Thyroid gland (tissue), 4 donors: ENCODE results near the gene JUP. TPM values are rescaled to one million over a fixed set of nuclear protein-coding genes. Genes with fewer than 3 reads are reported as not detected.

ENCODE experiments used
- DNase-seq, 2 donors: peaks; one replicate each; pipeline ENCODE4 v3.0.0-alpha.2; 2019
- H3K27ac ChIP-seq, 3 donors: fragments of 200-600 bp; sonication (generic); 1 replicate in 2 of 3; 2 replicates in 1 of 3; pipeline ENCODE4 v1.5.1; 2016 to 2019; ENCODE audit warnings: mild to moderate bottlenecking in 1 of 3, moderate library complexity in 1 of 3
- H3K27me3 ChIP-seq: fragments of 200-600 bp; sonication (generic); one replicate; pipeline ENCODE4 v1.5.1; 2019
- H3K36me3 ChIP-seq, 2 donors: fragments of 200-600 bp; sonication (generic); one replicate each; pipeline ENCODE4 v1.5.1; 2016 to 2019
- H3K4me1 ChIP-seq, 2 donors: fragments of 200-600 bp; sonication (generic); one replicate each; pipeline ENCODE4 v1.5.1; 2017 to 2019
- H3K4me3 ChIP-seq, 3 donors: fragments of 200-600 bp; sonication (generic); replicated peaks in 1 of 3; 1 replicate in 2 of 3; 2 replicates in 1 of 3; pipeline ENCODE4 v1.5.1; 2016; ENCODE audit warnings: mild to moderate bottlenecking in 1 of 3
- H3K9me3 ChIP-seq: fragments of 200-600 bp; sonication (generic); one replicate; pipeline ENCODE4 v1.5.1; 2017
- POLR2A ChIP-seq, 2 donors: fragments of 450-650 bp; IDR thresholded peaks; one replicate each; pipeline ENCODE4 v1.6.1; 2017; ENCODE audit warnings: antibody characterized with exemption in 2 of 2, mild to moderate bottlenecking in 2 of 2, moderate library complexity in 1 of 2
- WGBS, 2 donors: methylation state at CpG; one replicate each; pipeline ENCODE4 v1.1.5; 2017; 5-methylcytosine and 5-hydroxymethylcytosine counted together
- intact Hi-C: fragments of 100-400 bp; cut with DNase I; formaldehyde crosslinking; loops from one replicate; pipeline ENCODE4 v1.15.1; 2023
- total RNA-seq, 4 donors: library from RNA; depleted of rRNA; stranded (reverse); fragments of >200 nt; gene quantifications; one replicate each; pipeline ENCODE4 v1.2.3, GENCODE V29; 2016
- TF ChIP-seq, protein P1 (sequence below), 6 experiments: fragments of 200-600 bp in 3 of 6; fragments of 450-650 bp in 3 of 6; sonication (generic) in 3 of 6; IDR thresholded peaks; one replicate each; pipeline ENCODE4 v1.5.1; 2016 to 2019; ENCODE audit warnings: antibody characterized with exemption in 6 of 6, mild to moderate bottlenecking in 2 of 6, inconsistent platforms in 1 of 6, moderate library complexity in 1 of 6

The JUP gene
- total RNA-seq, 4 donors from 2014 or later: 127 to 356 (median 250) TPM

DNA sequence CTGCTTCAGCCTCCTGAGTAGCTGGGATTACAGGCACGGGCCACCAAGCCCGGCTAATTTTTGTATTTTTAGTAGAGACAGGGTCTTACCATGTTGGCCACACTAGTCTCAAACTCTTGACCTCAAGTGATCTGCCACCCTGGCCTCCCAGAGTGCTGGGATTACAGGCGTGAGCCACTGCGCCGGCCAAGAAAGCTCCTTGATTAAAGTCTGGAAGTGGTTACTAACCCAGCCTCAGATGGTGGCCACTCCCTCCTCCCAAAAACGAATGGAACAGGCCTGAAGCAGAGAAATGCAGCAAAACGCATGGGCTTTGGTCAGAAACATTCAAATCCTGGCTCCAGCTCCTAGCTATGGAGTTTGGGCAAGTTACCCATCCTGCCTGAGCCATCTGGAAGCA is 37.6 kb upstream of the JUP start:
- TF ChIP-seq, protein P1, sequence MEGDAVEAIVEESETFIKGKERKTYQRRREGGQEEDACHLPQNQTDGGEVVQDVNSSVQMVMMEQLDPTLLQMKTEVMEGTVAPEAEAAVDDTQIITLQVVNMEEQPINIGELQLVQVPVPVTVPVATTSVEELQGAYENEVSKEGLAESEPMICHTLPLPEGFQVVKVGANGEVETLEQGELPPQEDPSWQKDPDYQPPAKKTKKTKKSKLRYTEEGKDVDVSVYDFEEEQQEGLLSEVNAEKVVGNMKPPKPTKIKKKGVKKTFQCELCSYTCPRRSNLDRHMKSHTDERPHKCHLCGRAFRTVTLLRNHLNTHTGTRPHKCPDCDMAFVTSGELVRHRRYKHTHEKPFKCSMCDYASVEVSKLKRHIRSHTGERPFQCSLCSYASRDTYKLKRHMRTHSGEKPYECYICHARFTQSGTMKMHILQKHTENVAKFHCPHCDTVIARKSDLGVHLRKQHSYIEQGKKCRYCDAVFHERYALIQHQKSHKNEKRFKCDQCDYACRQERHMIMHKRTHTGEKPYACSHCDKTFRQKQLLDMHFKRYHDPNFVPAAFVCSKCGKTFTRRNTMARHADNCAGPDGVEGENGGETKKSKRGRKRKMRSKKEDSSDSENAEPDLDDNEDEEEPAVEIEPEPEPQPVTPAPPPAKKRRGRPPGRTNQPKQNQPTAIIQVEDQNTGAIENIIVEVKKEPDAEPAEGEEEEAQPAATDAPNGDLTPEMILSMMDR (IDR thresholded peaks at IDR 0.05): no peak
- TF ChIP-seq POLR2A (IDR thresholded peaks at IDR 0.05): no peak
- Histone ChIP-seq H3K4me3 (no peak overlapping the region), H3K4me1 (no peaks in the 10 kb centered on the region), H3K36me3 (peaks cover 28 to 30% of the 10 kb centered on the region in 2 donors), H3K27ac (no peak overlapping the region), H3K27me3 (no peaks in the 10 kb centered on the region), H3K9me3 (no peaks in the 10 kb centered on the region)
- 52 to 53% methylated on average over 6 of the region's 7 CpGs for WGBS, 2 donors
- DNase-seq: peak; percentile 15 to 33
- intact Hi-C loops: no loop called here

DNA sequence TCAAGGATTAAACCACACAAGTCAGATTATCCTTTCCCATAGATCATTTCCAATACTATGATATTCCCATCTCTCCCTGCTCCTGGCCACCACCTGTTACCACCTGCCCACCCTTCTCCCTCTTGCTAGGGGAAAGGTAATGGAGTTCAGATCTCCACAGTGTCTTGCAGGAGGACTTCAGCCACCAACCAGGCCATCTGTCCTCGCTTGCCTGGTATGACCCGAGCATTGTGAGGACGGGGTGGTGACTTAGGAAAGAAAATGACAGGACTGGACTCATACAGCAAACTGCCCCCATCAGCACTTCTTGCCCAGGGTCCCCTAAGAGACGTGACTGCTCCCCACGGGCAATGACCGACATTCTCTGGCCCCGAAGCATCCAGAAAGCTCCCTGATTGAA is 37.1 kb upstream of the JUP start:
- H3K27ac ChIP-seq: no peak overlapping the region
- intact Hi-C loops: no loop called here
- no peaks in the 10 kb centered on the region for H3K27me3 ChIP-seq
- no peaks in the 10 kb centered on the region for H3K9me3 ChIP-seq
- 89 to 95% methylated on average over 7 of the region's 7 CpGs for WGBS, 2 donors
- H3K4me3 ChIP-seq: no peak overlapping the region
- no peaks in the 10 kb centered on the region for H3K4me1 ChIP-seq
- no peak for TF ChIP-seq POLR2A (IDR thresholded peaks at IDR 0.05)
- TF ChIP-seq, protein P1 (IDR thresholded peaks at IDR 0.05): no peak
- H3K36me3 ChIP-seq: peaks cover 25 to 27% of the 10 kb centered on the region in 2 donors
- no peak for DNase-seq

DNA sequence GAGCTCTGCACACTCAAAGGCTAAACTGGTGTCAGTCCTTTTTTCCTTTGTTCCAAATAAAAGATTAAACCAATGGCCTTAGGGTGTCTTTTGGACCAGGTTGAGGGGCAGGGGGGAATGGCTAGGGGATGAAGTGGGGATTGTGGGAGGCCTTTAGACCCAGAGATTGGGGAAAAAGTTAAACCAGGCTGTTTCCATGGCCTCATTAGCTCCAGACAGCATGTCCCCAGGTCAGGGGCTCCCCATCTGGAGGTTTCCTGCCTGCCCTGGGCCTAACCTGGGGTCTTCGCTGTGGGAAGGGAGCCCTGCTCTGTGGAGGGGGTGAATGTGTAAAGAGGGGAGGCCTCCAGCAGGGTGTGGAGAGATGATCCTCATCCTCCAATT is 36.6 kb upstream of the JUP start:
- Histone ChIP-seq H3K9me3 (no peaks in the 10 kb centered on the region), H3K27me3 (no peaks in the 10 kb centered on the region), H3K4me1 (no peaks in the 10 kb centered on the region), H3K27ac (no peak overlapping the region), H3K36me3 (peaks cover 23 to 24% of the 10 kb centered on the region in 2 donors), H3K4me3 (no peak overlapping the region)
- WGBS, 2 donors: 86 to 90% methylated on average over 1 of the region's 1 CpG
- intact Hi-C loops: no loop called here
- TF ChIP-seq, protein P1 (IDR thresholded peaks at IDR 0.05): no peak
- no peak for TF ChIP-seq POLR2A (IDR thresholded peaks at IDR 0.05)
- no peak for DNase-seq

DNA sequence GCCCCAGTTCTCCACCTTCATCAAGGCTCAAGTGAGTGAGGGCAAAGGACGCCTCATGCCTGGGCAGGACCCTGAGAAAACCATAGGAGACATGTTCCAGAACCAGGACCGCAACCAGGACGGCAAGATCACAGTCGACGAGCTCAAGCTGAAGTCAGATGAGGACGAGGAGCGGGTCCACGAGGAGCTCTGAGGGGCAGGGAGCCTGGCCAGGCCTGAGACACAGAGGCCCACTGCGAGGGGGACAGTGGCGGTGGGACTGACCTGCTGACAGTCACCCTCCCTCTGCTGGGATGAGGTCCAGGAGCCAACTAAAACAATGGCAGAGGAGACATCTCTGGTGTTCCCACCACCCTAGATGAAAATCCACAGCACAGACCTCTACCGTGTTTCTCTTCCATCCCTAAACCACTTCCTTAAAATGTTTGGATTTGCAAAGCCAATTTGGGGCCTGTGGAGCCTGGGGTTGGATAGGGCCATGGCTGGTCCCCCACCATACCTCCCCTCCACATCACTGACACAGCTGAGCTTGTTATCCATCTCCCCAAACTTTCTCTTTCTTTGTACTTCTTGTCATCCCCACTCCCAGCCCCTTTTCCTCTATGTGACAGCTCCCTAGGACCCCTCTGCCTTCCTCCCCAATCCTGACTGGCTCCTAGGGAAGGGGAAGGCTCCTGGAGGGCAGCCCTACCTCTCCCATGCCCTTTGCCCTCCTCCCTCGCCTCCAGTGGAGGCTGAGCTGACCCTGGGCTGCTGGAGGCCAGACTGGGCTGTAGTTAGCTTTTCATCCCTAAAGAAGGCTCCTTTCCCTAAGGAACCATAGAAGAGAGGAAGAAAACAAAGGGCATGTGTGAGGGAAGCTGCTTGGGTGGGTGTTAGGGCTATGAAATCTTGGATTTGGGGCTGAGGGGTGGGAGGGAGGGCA is 36.0 kb upstream of the JUP start:
- H3K4me1 ChIP-seq: no peaks in the 10 kb centered on the region
- no peaks in the 10 kb centered on the region for H3K9me3 ChIP-seq
- no peak for DNase-seq
- WGBS, 2 donors: 75 to 79% methylated on average over 12 of the region's 12 CpGs
- H3K27ac ChIP-seq: no peak overlapping the region
- H3K4me3 ChIP-seq: no peak overlapping the region
- TF ChIP-seq, protein P1 (IDR thresholded peaks at IDR 0.05): no peak
- TF ChIP-seq POLR2A (IDR thresholded peaks at IDR 0.05): no peak
- no peaks in the 10 kb centered on the region for H3K27me3 ChIP-seq
- intact Hi-C loops: no loop called here
- H3K36me3 ChIP-seq: peaks cover 16 to 24% of the 10 kb centered on the region in 2 donors

DNA sequence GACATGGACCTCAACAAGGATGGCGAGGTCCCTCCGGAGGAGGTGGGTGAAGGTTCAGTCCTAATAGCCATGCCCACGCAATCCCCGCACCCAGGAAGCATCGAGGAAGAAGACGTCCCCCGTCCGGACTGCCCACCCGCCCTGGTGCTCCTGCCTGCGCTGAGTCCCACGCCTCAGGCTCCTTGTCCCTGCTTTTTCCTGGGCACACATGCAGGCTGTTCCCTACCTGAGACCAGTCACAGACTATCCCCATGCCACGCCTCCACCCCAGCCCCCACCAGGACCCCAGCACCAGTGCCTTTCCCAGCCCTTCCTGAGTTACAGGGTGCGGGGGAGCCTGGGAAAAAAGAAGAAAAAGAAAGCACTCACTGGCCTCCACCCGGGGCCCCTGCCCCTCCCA is 35.3 kb upstream of the JUP start:
- Histone ChIP-seq H3K27me3 (no peaks in the 10 kb centered on the region), H3K36me3 (peaks cover 12 to 17% of the 10 kb centered on the region in 2 donors), H3K4me1 (no peaks in the 10 kb centered on the region), H3K9me3 (no peaks in the 10 kb centered on the region), H3K27ac (no peak overlapping the region), H3K4me3 (no peak overlapping the region)
- TF ChIP-seq POLR2A (IDR thresholded peaks at IDR 0.05): no peak
- TF ChIP-seq, protein P1 (IDR thresholded peaks at IDR 0.05): no peak
- no peak for DNase-seq
- intact Hi-C loops: no loop called here
- WGBS, 2 donors: 91 to 94% methylated on average over 12 to 14 of the region's 14 CpGs
